IMR-90 (cell line): ENCODE data around the gene ASXL3. TPM values are rescaled to one million over a fixed set of nuclear protein-coding genes. Genes with fewer than 3 reads are reported as not detected.

Experiments used
- ATAC-seq: fragments of 200-7000 bp; cut with Tn5 transposase; 2 replicates; pipeline ENCODE4 v1.9.1; 2020; ENCODE audit warnings: low read depth, mild to moderate bottlenecking, moderate library complexity
- BruUV-seq: library from RNA; stranded (reverse); fragments of 400-500 nt; replicated peaks from 2 replicates; lab custom pipeline; 2021; lab: Mats Ljungman, UMichigan
- CTCF ChIA-PET: fragments of 300-600 bp; formaldehyde crosslinking; extraction: SDS; loops from one replicate; lab custom pipeline; 2021; ENCODE audit warnings: antibody characterized with exemption; lab: Yijun Ruan, JAX
- POLR2A ChIA-PET: fragments of 300-600 bp; sonication (Branson Sonifier 250); formaldehyde crosslinking; loops from one replicate; lab custom pipeline; 2022; ENCODE audit warnings: antibody characterized with exemption; ENCODE audit not compliant: unreplicated experiment; lab: Charles Lee
- DNase-seq: peaks from one replicate; pipeline ENCODE4 v3.0.0; 2013
- H2AFZ ChIP-seq: replicated peaks from 2 replicates; pipeline ENCODE3; 2013; ENCODE audit warnings: low read length, mild to moderate bottlenecking; ENCODE audit not compliant: poor library complexity
- H2AK5ac ChIP-seq: 2 replicates; pipeline ENCODE4 v1.6.1; 2013; ENCODE audit warnings: low read depth, low read length, inconsistent platforms
- H2AK9ac ChIP-seq: replicated peaks from 2 replicates; pipeline ENCODE3; 2013; ENCODE audit warnings: mild to moderate bottlenecking, low read depth, low read length, moderate library complexity; ENCODE audit not compliant: poor library complexity
- H2BK120ac ChIP-seq: 2 replicates; pipeline ENCODE4 v1.6.1; 2013; ENCODE audit warnings: low read depth, low read length, inconsistent platforms
- H2BK15ac ChIP-seq: 3 replicates; pipeline ENCODE4 v1.6.1; 2013; ENCODE audit warnings: low read depth, low read length, inconsistent platforms
- H2BK20ac ChIP-seq: 2 replicates; pipeline ENCODE4 v1.6.1; 2013; ENCODE audit warnings: low read depth, mild to moderate bottlenecking, inconsistent platforms, low read length, moderate library complexity
- H2BK5ac ChIP-seq: 2 replicates; pipeline ENCODE4 v1.6.1; 2013; ENCODE audit warnings: mild to moderate bottlenecking, low read depth, low read length, inconsistent platforms; ENCODE audit not compliant: poor library complexity, severe bottlenecking
- H3K14ac ChIP-seq: replicated peaks from 2 replicates; pipeline ENCODE4 v1.6.1; 2013; ENCODE audit warnings: low read depth, low read length, inconsistent platforms
- H3K18ac ChIP-seq: 2 replicates; pipeline ENCODE4 v1.6.1; 2013; ENCODE audit warnings: low read depth, low read length, control low read depth
- H3K23ac ChIP-seq: 2 replicates; pipeline ENCODE4 v1.6.1; 2013; ENCODE audit warnings: low read depth, low read length, inconsistent platforms
- H3K27ac ChIP-seq: 2 replicates; pipeline ENCODE4 v1.5.1; 2013; ENCODE audit warnings: mild to moderate bottlenecking, control low read depth, low read length; ENCODE audit not compliant: insufficient read depth
- H3K27me3 ChIP-seq: 2 replicates; pipeline ENCODE4 v1.6.1; 2013; ENCODE audit warnings: low read length; ENCODE audit not compliant: control insufficient read depth, insufficient read depth
- H3K36me3 ChIP-seq: 2 replicates; pipeline ENCODE4 v1.6.1; 2013; ENCODE audit warnings: low read length, mixed read lengths; ENCODE audit not compliant: control insufficient read depth, insufficient read depth
- H3K4ac ChIP-seq: 2 replicates; pipeline ENCODE4 v1.6.1; 2013; ENCODE audit warnings: low read depth, low read length, inconsistent platforms
- H3K4me1 ChIP-seq: 2 replicates; pipeline ENCODE4 v1.6.1; 2013; ENCODE audit warnings: low read length, mixed read lengths; ENCODE audit not compliant: control insufficient read depth, insufficient read depth
- H3K4me2 ChIP-seq: 2 replicates; pipeline ENCODE4 v1.6.1; 2013; ENCODE audit warnings: low read depth, mild to moderate bottlenecking, control low read depth, low read length, moderate library complexity
- H3K4me3 ChIP-seq: 2 replicates; pipeline ENCODE4 v1.5.1; 2013; ENCODE audit warnings: low read depth, mild to moderate bottlenecking, control low read depth, low read length, moderate library complexity; ENCODE audit not compliant: insufficient read depth
- H3K56ac ChIP-seq: 2 replicates; pipeline ENCODE4 v1.6.1; 2013; ENCODE audit warnings: low read length, inconsistent platforms; ENCODE audit not compliant: insufficient read depth; ENCODE audit errors: extremely low read depth
- H3K79me1 ChIP-seq, 2 experiments: 2 replicates each; pipeline ENCODE4 v1.6.1; 2013; ENCODE audit warnings: low read length in 2 of 2, inconsistent platforms in 1 of 2, low read depth in 1 of 2
- H3K9ac ChIP-seq: 2 replicates; pipeline ENCODE4 v1.6.1; 2013; ENCODE audit warnings: low read depth, low read length, control low read depth
- H3K9me1 ChIP-seq: 2 replicates; pipeline ENCODE4 v1.6.1; 2013; ENCODE audit warnings: low read length, inconsistent platforms; ENCODE audit not compliant: insufficient read depth
- H3K9me3 ChIP-seq: 2 replicates; pipeline ENCODE4 v1.6.1; 2013; ENCODE audit warnings: low read length; ENCODE audit not compliant: control insufficient read depth, insufficient read depth
- H4K20me1 ChIP-seq: 2 replicates; pipeline ENCODE4 v1.6.1; 2013; ENCODE audit warnings: low read length, inconsistent platforms; ENCODE audit not compliant: insufficient read depth
- H4K5ac ChIP-seq: 2 replicates; pipeline ENCODE4 v1.6.1; 2013; ENCODE audit warnings: mild to moderate bottlenecking, low read depth, low read length, control low read depth
- H4K8ac ChIP-seq, 2 experiments: 2 replicates each; pipeline ENCODE4 v1.6.1; 2013; ENCODE audit warnings: low read depth in 2 of 2, low read length in 2 of 2, control low read depth in 1 of 2, inconsistent platforms in 1 of 2
- H4K91ac ChIP-seq: 2 replicates; pipeline ENCODE4 v1.6.1; 2013; ENCODE audit warnings: low read depth, low read length, inconsistent platforms; ENCODE audit not compliant: insufficient read depth
- BHLHE40 ChIP-seq: fragments of 150-350 bp; IDR thresholded peaks from 2 replicates; pipeline ENCODE4 v1.6.1; 2016; ENCODE audit warnings: mild to moderate bottlenecking, low read depth, low read length
- MAFK ChIP-seq: IDR thresholded peaks from 2 replicates; pipeline ENCODE4 v1.6.1; 2012; ENCODE audit warnings: low read depth, low read length, improper control_type of control experiment
- MXI1 ChIP-seq: IDR thresholded peaks from 2 replicates; pipeline ENCODE4 v1.6.1; 2012; ENCODE audit warnings: low read depth, mild to moderate bottlenecking, low read length, moderate library complexity, borderline replicate concordance
- RCOR1 ChIP-seq: IDR thresholded peaks from 2 replicates; pipeline ENCODE4 v1.6.1; 2012; ENCODE audit warnings: mild to moderate bottlenecking, low read length, improper control_type of control experiment; ENCODE audit not compliant: insufficient replicate concordance
- RFX5 ChIP-seq: IDR thresholded peaks from 2 replicates; pipeline ENCODE4 v1.8.0; 2012; ENCODE audit warnings: low read depth, mild to moderate bottlenecking, low read length, moderate library complexity
- SMC3 ChIP-seq: fragments of 150-350 bp; IDR thresholded peaks from 2 replicates; pipeline ENCODE4 v1.6.1; 2016; ENCODE audit warnings: low read depth, mild to moderate bottlenecking, antibody characterized with exemption, low read length, moderate library complexity
- USF2 ChIP-seq: fragments of 150-350 bp; IDR thresholded peaks from 2 replicates; pipeline ENCODE4 v1.6.1; 2017; ENCODE audit warnings: mild to moderate bottlenecking, antibody characterized with exemption, low read length, low read depth
- WGBS, 2 experiments: methylation state at CpG; one replicate each; pipeline versions ENCODE4 v1.1.5 to v1.1.7; 2013; ENCODE audit warnings: missing lambda C conversion rate in 2 of 2; ENCODE audit not compliant: insufficient read length in 1 of 2; ENCODE audit errors: extremely low coverage in 2 of 2; 5-methylcytosine and 5-hydroxymethylcytosine counted together
- dilution Hi-C: fragments of 300-500 bp; cut with HindIII; formaldehyde crosslinking; loops from one replicate; pipeline ENCODE4 v1.14.3; 2018; ENCODE audit warnings: low sequenced_read_pairs; ENCODE audit not compliant: unreplicated experiment
- in situ Hi-C: fragments of 300-500 bp; cut with MboI; formaldehyde crosslinking; loops from 3 replicates; pipeline ENCODE4 v1.14.3; 2019; ENCODE audit warnings: low sequenced_read_pairs, inconsistent platforms, mixed read lengths
- intact Hi-C: fragments of 100-400 bp; cut with micrococcal nuclease; formaldehyde crosslinking; loops from 2 replicates; pipeline ENCODE4 v1.10.0; 2022
- polyA plus RNA-seq, 3 experiments: library from polyadenylated mRNA; depleted of rRNA; stranded (reverse); fragments of >200 nt; gene quantifications; 2 replicates each; pipeline ENCODE4 v1.2.3, GENCODE V29; 2012; ENCODE audit warnings: low replicate concordance in 1 of 3
- total RNA-seq: library from RNA; depleted of rRNA; stranded (reverse); fragments of >200 nt; gene quantifications from 2 replicates; pipeline ENCODE4 v1.2.3, GENCODE V29; 2012

Gene ASXL3
- total and polyA plus RNA-seq, 2 of the 4 experiments (the other 2 are of a cell fraction), result 0.03 to 0.54 TPM

GRCh38 chr18:33702625-33703024, 124.6 kb downstream of the ASXL3 start:
- POLR2A ChIA-PET, result no interaction called here
- CTCF ChIA-PET, result no interaction called here
- in situ Hi-C loops, result no loop called here

More at GRCh38 chr18:33702625-33703024, 124.6 kb downstream of the ASXL3 start:
- DNase-seq (no peak), ATAC-seq (no peak)
- H4K20me1 ChIP-seq, result no peaks in the 10 kb centered on the region
- H4K91ac ChIP-seq, result no peak overlapping the region
- dilution Hi-C loops, result no loop called here
- no peak overlapping the region for H3K4me2 ChIP-seq
- H3K14ac ChIP-seq, result no peak overlapping the region
- H2AK9ac ChIP-seq, result no peak overlapping the region
- no peak overlapping the region for H4K5ac ChIP-seq
- H2BK5ac ChIP-seq, result no peak overlapping the region
- no peaks in the 10 kb centered on the region for H3K4me1 ChIP-seq
- H3K27me3 ChIP-seq, result no peaks in the 10 kb centered on the region
- H2AK5ac ChIP-seq, result no peak overlapping the region
- no peak overlapping the region for H2BK120ac ChIP-seq
- H2BK20ac ChIP-seq, result no peak overlapping the region
- no peak overlapping the region for H3K56ac ChIP-seq
- TF ChIP-seq BHLHE40 (no peak), USF2 (no peak), SMC3 (no peak), MXI1 (no peak), RFX5 (no peak), RCOR1 (no peak), MAFK (no peak)
- H3K18ac ChIP-seq, result no peak overlapping the region
- H3K23ac ChIP-seq, result no peak overlapping the region
- no peaks in the 10 kb centered on the region for H3K36me3 ChIP-seq
- no peaks in the 10 kb centered on the region for H3K79me1 ChIP-seq
- intact Hi-C loops, result no loop called here
- H3K9ac ChIP-seq, result no peak overlapping the region
- no peaks in the 10 kb centered on the region for H3K9me1 ChIP-seq
- no peak overlapping the region for H3K4me3 ChIP-seq
- WGBS, 2 experiments, result no CpG with 5 or more reads among the region's 1 CpG
- H3K27ac ChIP-seq, result no peak overlapping the region
- no peak overlapping the region for H2AFZ ChIP-seq
- no peak overlapping the region for H2BK15ac ChIP-seq
- H4K8ac ChIP-seq, result no peak overlapping the region
- no peak overlapping the region for H3K4ac ChIP-seq
- H3K9me3 ChIP-seq, result no peaks in the 10 kb centered on the region
- BruUV-seq, result no TSS peak
